A549 (cell line): ENCODE data around the gene ZNF683.

Experiments
- CTCF ChIP-seq: fragments of >200 bp; sonication (Bioruptor Twin); formaldehyde crosslinking; IDR thresholded peaks from 3 replicates; pipeline ENCODE4 v1.5.1; 2016
- JUN ChIP-seq, 2 experiments: fragments of >200 bp; sonication (Bioruptor Twin); formaldehyde crosslinking; IDR thresholded peaks; 2 replicates in 1 of 2; 3 replicates in 1 of 2; pipeline ENCODE4 v1.6.1; 2016 to 2017
- MAFK ChIP-seq: fragments of 450-650 bp; IDR thresholded peaks from 2 replicates; pipeline ENCODE4 v1.6.1; 2014; ENCODE audit not compliant: partially characterized antibody
- POLR2A ChIP-seq: IDR thresholded peaks from 2 replicates; pipeline ENCODE4 v1.6.1; 2012; ENCODE audit warnings: mild to moderate bottlenecking, low read length
- RAD21 ChIP-seq, 2 experiments: fragments of >200 bp in 1 of 2; sonication (Bioruptor Twin) in 1 of 2; formaldehyde crosslinking in 1 of 2; IDR thresholded peaks in 1 of 2; conservative IDR thresholded peaks in 1 of 2; 2 replicates in 1 of 2; 3 replicates in 1 of 2; pipeline ENCODE4 v1.6.1; 2012 to 2018; ENCODE audit warnings: inconsistent platforms in 1 of 2
- RARB ChIP-seq: fragments of 250-450 bp; sonication (Bioruptor Pico); IDR thresholded peaks from 2 replicates; pipeline ENCODE4 v1.8.0; 2021; ENCODE audit warnings: mild to moderate bottlenecking, moderate library complexity
- ZFP36 ChIP-seq: fragments of 450-650 bp; IDR thresholded peaks from 2 replicates; pipeline ENCODE4 v1.6.1; 2014; ENCODE audit warnings: borderline replicate concordance; ENCODE audit not compliant: partially characterized antibody

GRCh38 chr1:26353210-26353859 is 19.2 kb downstream of the ZNF683 start:
- TF ChIP-seq POLR2A (no peak), JUN (IDR thresholded peaks at IDR 0.05) (no peak), CTCF (no peak), RAD21 (conservative IDR thresholded peaks at IDR 0.05 in 1 of 2, IDR thresholded peaks at IDR 0.05 in 1 of 2) (no peak), RARB (CRISPR knock-in tag) (no peak), MAFK (no peak), ZFP36 (peak; percentile 67)
